Endothelial cell of umbilical vein (primary cell): ENCODE data around the gene RIMS4. TPM values are rescaled to one million over a fixed set of nuclear protein-coding genes. Genes with fewer than 3 reads are reported as not detected.

Source experiments
- BruUV-seq: library from RNA; stranded (reverse); fragments of 400-500 nt; replicated peaks from 2 replicates; lab custom pipeline; 2021; lab: Mats Ljungman, UMichigan
- CTCF ChIA-PET: fragments of 300-600, 350-600 bp; sonication (Branson Sonifier 250); formaldehyde crosslinking; loops from one replicate; lab custom pipeline; 2021; ENCODE audit warnings: antibody characterized with exemption, inconsistent platforms; lab: Charles Lee
- POLR2A ChIA-PET: fragments of 300-600, 350-600 bp; sonication (Branson Sonifier 250); formaldehyde crosslinking; loops from one replicate; lab custom pipeline; 2021; ENCODE audit warnings: antibody characterized with exemption, inconsistent platforms; lab: Charles Lee
- DNase-seq: peaks from one replicate; pipeline ENCODE4 v3.0.0-alpha.2; 2011; ENCODE audit warnings: low read depth, low spot score
- FAIRE-seq: peaks from 2 replicates; lab custom pipeline; 2011; peaks lifted over from hg19 to GRCh38; lab: Jason Lieb, UNC
- H2AFZ ChIP-seq: 2 replicates; pipeline ENCODE4 v1.6.0; 2012; ENCODE audit warnings: low read depth, low read length, control low read depth, inconsistent platforms
- H3K27ac ChIP-seq: 2 replicates; pipeline ENCODE4 v1.5.1; 2011; ENCODE audit warnings: low read depth, mild to moderate bottlenecking, control low read depth, low read length, moderate library complexity; ENCODE audit not compliant: insufficient read depth
- H3K27me3 ChIP-seq, 2 experiments: 2 replicates each; pipeline versions ENCODE4 v1.6.0 to v1.6.1; 2011; ENCODE audit warnings: low read length in 2 of 2, mixed read lengths in 1 of 2; ENCODE audit not compliant: control insufficient read depth in 2 of 2, insufficient read depth in 2 of 2
- H3K36me3 ChIP-seq, 2 experiments: 2 replicates in 1 of 2; 3 replicates in 1 of 2; pipeline ENCODE4 v1.5.1; 2011; ENCODE audit warnings: low read length in 2 of 2, mild to moderate bottlenecking in 1 of 2, moderate library complexity in 1 of 2; ENCODE audit not compliant: control insufficient read depth in 2 of 2, insufficient read depth in 2 of 2; ENCODE audit errors: extremely low read depth in 1 of 2
- H3K4me1 ChIP-seq: 3 replicates; pipeline ENCODE4 v1.5.1; 2011; ENCODE audit warnings: mild to moderate bottlenecking, low read length; ENCODE audit not compliant: control insufficient read depth, insufficient read depth; ENCODE audit errors: extremely low read depth
- H3K4me2 ChIP-seq: 2 replicates; pipeline ENCODE4 v1.6.1; 2011; ENCODE audit warnings: low read length, control low read depth, mixed read lengths; ENCODE audit not compliant: insufficient read depth
- H3K4me3 ChIP-seq, 3 experiments: fragments of 200-600 bp in 1 of 3; sonication (generic), shearing (Covaris generic) in 1 of 3; replicated peaks in 1 of 3; 2 replicates each; pipeline ENCODE4 v1.5.1; 2011 to 2016; ENCODE audit warnings: control low read depth in 3 of 3, low read length in 3 of 3, mild to moderate bottlenecking in 2 of 3, inconsistent platforms in 1 of 3, low read depth in 1 of 3, moderate library complexity in 1 of 3; ENCODE audit not compliant: insufficient read depth in 1 of 3
- H3K79me2 ChIP-seq: 2 replicates; pipeline ENCODE4 v1.6.0; 2012; ENCODE audit warnings: low read length, inconsistent platforms; ENCODE audit not compliant: control insufficient read depth, insufficient read depth
- H3K9ac ChIP-seq: replicated peaks from 2 replicates; pipeline ENCODE3; 2011; ENCODE audit warnings: low read length, control low read depth; ENCODE audit not compliant: insufficient read depth; ENCODE audit errors: extremely low read depth
- H3K9me1 ChIP-seq: replicated peaks from 3 replicates; pipeline ENCODE4 v1.6.0; 2011; ENCODE audit warnings: mild to moderate bottlenecking, low read length; ENCODE audit not compliant: control insufficient read depth, insufficient read depth; ENCODE audit errors: extremely low read depth
- H3K9me3 ChIP-seq: replicated peaks from 2 replicates; pipeline ENCODE4 v1.5.1; 2012; ENCODE audit warnings: low read length, inconsistent platforms; ENCODE audit not compliant: control insufficient read depth, insufficient read depth
- H4K20me1 ChIP-seq: replicated peaks from 2 replicates; pipeline ENCODE3; 2011; ENCODE audit warnings: mild to moderate bottlenecking, low read length; ENCODE audit not compliant: control insufficient read depth, insufficient read depth; ENCODE audit errors: extremely low read depth
- CTCF ChIP-seq, 2 donors: IDR thresholded peaks; 1 replicate in 1 of 2; 2 replicates in 1 of 2; pipeline ENCODE4 v1.5.1; 2011; ENCODE audit warnings: low read length in 2 of 2, mild to moderate bottlenecking in 2 of 2, moderate library complexity in 2 of 2, control low read depth in 1 of 2, inconsistent platforms in 1 of 2, low read depth in 1 of 2; ENCODE audit not compliant: insufficient read depth in 1 of 2; ENCODE audit errors: extremely low read depth in 1 of 2
- EZH2 ChIP-seq: IDR thresholded peaks from 2 replicates; pipeline ENCODE4 v1.6.1; 2012; ENCODE audit warnings: borderline replicate concordance, low read depth, mild to moderate bottlenecking, moderate library complexity, low read length, inconsistent platforms; ENCODE audit not compliant: severe bottlenecking
- FOS ChIP-seq: IDR thresholded peaks from 2 replicates; pipeline ENCODE4 v1.6.1; 2011; ENCODE audit warnings: mild to moderate bottlenecking, low read length, moderate library complexity, borderline replicate concordance; ENCODE audit not compliant: insufficient read depth
- GATA2 ChIP-seq: IDR thresholded peaks from 2 replicates; pipeline ENCODE4 v1.7.0; 2011; ENCODE audit warnings: low read depth, mild to moderate bottlenecking, moderate library complexity, mixed read lengths, low read length; ENCODE audit not compliant: insufficient read length, insufficient read depth
- JUN ChIP-seq: IDR thresholded peaks from 2 replicates; pipeline ENCODE4 v1.6.1; 2011; ENCODE audit warnings: borderline replicate concordance, low read depth; ENCODE audit not compliant: insufficient read length, insufficient read depth
- MAX ChIP-seq: IDR thresholded peaks from 2 replicates; pipeline ENCODE4 v1.6.1; 2011; ENCODE audit not compliant: insufficient read depth, insufficient read length
- MYC ChIP-seq: IDR thresholded peaks from one replicate; pipeline ENCODE4 v1.6.1; 2011; ENCODE audit warnings: mild to moderate bottlenecking, low read depth, low read length
- POLR2A ChIP-seq: IDR thresholded peaks from 2 replicates; pipeline ENCODE4 v1.6.1; 2012; ENCODE audit warnings: low read depth, mild to moderate bottlenecking, control low read depth, low read length
- POLR2AphosphoS5 ChIP-seq: IDR thresholded peaks from 2 replicates; pipeline ENCODE4 v1.6.1; 2012; ENCODE audit warnings: low read depth, mild to moderate bottlenecking, control low read depth, low read length, moderate library complexity; ENCODE audit not compliant: insufficient read depth
- dilution Hi-C: fragments of 300-500 bp; cut with MboI; formaldehyde crosslinking; loops from one replicate; pipeline ENCODE4 v1.15.0; 2019; ENCODE audit warnings: low sequenced_read_pairs; ENCODE audit not compliant: extremely low pct_ligation_motif_present
- intact Hi-C: fragments of 100-400 bp; cut with micrococcal nuclease; formaldehyde crosslinking; loops from one replicate; pipeline ENCODE4 v1.10.0; 2022
- polyA plus RNA-seq, 4 experiments: library from polyadenylated mRNA; depleted of rRNA in 3 of 4; stranded (reverse) in 3 of 4; unstranded in 1 of 4; fragments of >200 nt; gene quantifications; 2 replicates each; pipeline versions ENCODE4 v1.2.1 to v1.2.3, GENCODE V29; 2011 to 2012; ENCODE audit warnings: missing spikeins in 1 of 4
- total RNA-seq: library from RNA; stranded (reverse); gene quantifications from 2 replicates; pipeline ENCODE4 v1.2.3, GENCODE V29; 2021

RIMS4 gene
- total and polyA plus RNA-seq, 2 donors (not counting 3 experiments of a cell fraction or from before 2014, with no cell fraction given) = not detected

GRCh38 chr20:44701858-44702256, 108.5 kb downstream of the RIMS4 start:
- Histone ChIP-seq H3K4me3 (no peak overlapping the region), H3K27ac (no peak overlapping the region), H3K9ac (no peak overlapping the region), H4K20me1 (no peaks in the 10 kb centered on the region), H3K79me2 (no peaks in the 10 kb centered on the region), H2AFZ (no peak overlapping the region), H3K9me1 (no peaks in the 10 kb centered on the region), H3K36me3 (no peaks in the 10 kb centered on the region), H3K4me1 (peaks cover 13% of the 10 kb centered on the region), H3K9me3 (no peaks in the 10 kb centered on the region), H3K4me2 (no peak overlapping the region), H3K27me3 (no peaks in the 10 kb centered on the region)
- dilution Hi-C loops = no loop called here
- FAIRE-seq = no peak
- BruUV-seq = no TSS peak
- intact Hi-C loops = no loop called here
- DNase-seq = no peak
- ChIA-PET CTCF (interaction anchor here (0.6 to 2.5 kb wide), 6 partner anchors 14 to 42 kb away, joined by 3 to 11 read pairs (median 4); partner anchors contain the start of gene CCN5), POLR2A (no interaction called here)
- TF ChIP-seq EZH2 (no peak), MYC (no peak), JUN (no peak), GATA2 (no peak), POLR2A (no peak), POLR2AphosphoS5 (no peak), CTCF (IDR thresholded peaks at IDR 0.05; ENCODE audit: extremely low read depth in 1 of 2, insufficient read depth in 1 of 2, low read depth in 1 of 2, low read length in 2 of 2) (no peak), FOS (no peak), MAX (no peak)

Other genes with a start within 250 kb of the RIMS4 start
- gene PKIG, start 228.0 kb downstream of the RIMS4 start, total RNA-seq = 127 and 135 TPM in 2 replicates
- 167 and 174 TPM in 2 replicates for gene PKIG, start 228.0 kb downstream of the RIMS4 start, polyA plus RNA-seq
- 26.3 and 33.2 TPM in 2 replicates for gene ADA, start 158.8 kb downstream of the RIMS4 start, total RNA-seq
- 29.8 and 33.1 TPM in 2 replicates for gene ADA, start 158.8 kb downstream of the RIMS4 start, polyA plus RNA-seq
- gene CCN5, start 95.2 kb downstream of the RIMS4 start, total RNA-seq = not detected in 2 replicates
- gene CCN5, start 95.2 kb downstream of the RIMS4 start, polyA plus RNA-seq = 0.03 and 0.14 TPM in 2 replicates
- not detected in 2 replicates for gene KCNK15, start 64.7 kb downstream of the RIMS4 start, total RNA-seq
- gene KCNK15, start 64.7 kb downstream of the RIMS4 start, polyA plus RNA-seq = 0.05 and 0.06 TPM in 2 replicates
- 255 and 256 TPM in 2 replicates for gene YWHAB, start 75.2 kb upstream of the RIMS4 start, total RNA-seq
- gene YWHAB, start 75.2 kb upstream of the RIMS4 start, polyA plus RNA-seq = 45.9 and 65.9 TPM in 2 replicates
- 7.5 and 7.8 TPM in 2 replicates for gene PABPC1L, start 99.5 kb upstream of the RIMS4 start, total RNA-seq
- 12.6 and 14.2 TPM in 2 replicates for gene PABPC1L, start 99.5 kb upstream of the RIMS4 start, polyA plus RNA-seq
- 37.0 and 44.2 TPM in 2 replicates for gene TOMM34, start 149.9 kb upstream of the RIMS4 start, total RNA-seq
- 36.3 and 36.9 TPM in 2 replicates for gene TOMM34, start 149.9 kb upstream of the RIMS4 start, polyA plus RNA-seq
- 28.2 and 29.6 TPM in 2 replicates for gene STK4, start 156.0 kb upstream of the RIMS4 start, total RNA-seq
- 7.0 and 9.1 TPM in 2 replicates for gene STK4, start 156.0 kb upstream of the RIMS4 start, polyA plus RNA-seq